Measurements from ENCODE around the gene IER3IP1.
"Not testable (repeated sequence)": the region's sequence is repeated elsewhere in the genome, so short reads cannot be mapped to it uniquely, and the experiment has no call there.

IER3IP1 gene

DNA sequence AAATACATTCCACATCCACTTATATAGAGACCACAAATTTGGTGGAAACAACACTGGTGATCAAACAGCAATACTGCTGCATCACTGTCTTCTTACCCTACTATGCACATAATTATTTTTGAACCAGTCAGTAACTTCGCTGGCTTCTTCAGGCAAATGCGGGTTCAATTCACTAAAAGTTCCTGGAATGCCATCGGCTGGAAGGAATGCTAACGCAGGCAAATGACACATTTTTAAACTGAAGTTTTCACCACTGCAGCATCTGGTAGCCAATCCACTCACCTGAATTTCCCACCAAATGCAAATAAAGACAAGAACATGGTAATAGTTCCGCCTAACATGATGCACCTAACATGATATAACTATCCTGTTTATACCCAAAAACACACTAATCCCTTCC lies 15.9 kb downstream of the IER3IP1 start:
- in situ Hi-C loops (cut with MboI; ENCODE audit: low sequenced_read_pairs), result no loop called here

DNA sequence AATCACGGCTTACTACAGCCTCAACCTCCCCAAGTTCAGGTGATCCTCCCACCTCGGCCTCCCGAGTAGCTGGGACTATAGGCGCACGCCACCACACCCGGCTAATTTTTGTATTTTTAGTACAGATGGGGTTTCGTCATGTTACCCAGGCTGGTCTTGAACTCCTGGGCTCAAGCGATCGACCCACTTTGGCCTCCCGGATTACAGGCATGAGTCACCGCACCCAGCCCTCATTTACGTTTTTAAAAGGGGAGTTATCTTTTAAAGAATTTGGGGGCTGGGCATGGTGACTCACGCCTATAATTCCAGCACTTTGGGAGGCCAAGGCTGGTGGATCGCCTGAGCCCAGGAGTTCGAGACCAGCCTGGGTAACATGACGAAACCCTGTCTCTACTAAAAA lies 17.8 kb downstream of the IER3IP1 start:
- in situ Hi-C loops (cut with MboI; ENCODE audit: low sequenced_read_pairs), result not testable (repeated sequence)

DNA sequence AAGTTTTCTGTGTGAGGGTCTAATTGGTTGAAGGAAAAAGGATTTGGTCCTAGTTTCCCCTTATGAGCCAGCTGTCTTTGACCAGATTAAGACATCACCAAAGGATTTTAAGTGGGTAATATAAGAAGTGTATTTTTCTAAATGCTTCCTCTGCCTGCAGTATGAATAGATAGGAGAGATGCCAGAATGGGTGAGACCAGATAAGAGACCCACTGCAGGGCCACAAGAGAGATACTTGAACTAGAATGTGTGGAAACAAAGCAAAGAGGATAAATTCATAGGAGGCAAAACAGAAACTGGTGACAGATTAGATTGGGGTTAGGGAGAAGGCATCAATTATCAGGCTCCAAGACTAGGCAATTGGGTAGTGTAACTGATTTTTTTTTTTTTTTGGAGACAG lies 24.7 kb downstream of the IER3IP1 start:
- in situ Hi-C loops (cut with MboI; ENCODE audit: low sequenced_read_pairs), result no loop called here

DNA sequence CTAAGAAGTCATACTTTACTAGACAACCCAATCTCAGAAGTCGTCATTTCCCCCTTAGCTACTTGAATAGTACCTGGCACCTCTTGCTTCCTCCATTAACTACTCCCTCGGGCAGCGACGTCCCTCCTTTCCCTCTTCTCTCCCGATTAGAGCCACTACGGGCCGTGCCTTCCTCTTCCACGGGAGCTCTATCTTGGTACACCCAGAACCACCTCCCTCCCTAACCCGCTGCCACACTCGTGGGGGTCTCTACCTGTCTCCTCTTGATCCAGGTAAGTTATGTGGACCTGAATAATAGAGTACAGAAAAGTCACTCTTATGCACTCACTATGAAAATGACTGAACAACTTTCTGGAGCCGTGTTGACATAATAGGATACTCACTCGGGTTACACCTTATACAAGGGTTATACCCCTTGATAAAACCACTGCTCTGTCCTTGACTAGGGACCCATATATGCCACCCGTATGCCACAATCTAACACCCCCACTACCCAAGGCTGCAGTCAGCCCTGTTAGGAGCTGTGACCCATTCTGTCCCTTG lies 25.3 kb downstream of the IER3IP1 start:
- in situ Hi-C loops (cut with MboI; ENCODE audit: low sequenced_read_pairs), result no loop called here

DNA sequence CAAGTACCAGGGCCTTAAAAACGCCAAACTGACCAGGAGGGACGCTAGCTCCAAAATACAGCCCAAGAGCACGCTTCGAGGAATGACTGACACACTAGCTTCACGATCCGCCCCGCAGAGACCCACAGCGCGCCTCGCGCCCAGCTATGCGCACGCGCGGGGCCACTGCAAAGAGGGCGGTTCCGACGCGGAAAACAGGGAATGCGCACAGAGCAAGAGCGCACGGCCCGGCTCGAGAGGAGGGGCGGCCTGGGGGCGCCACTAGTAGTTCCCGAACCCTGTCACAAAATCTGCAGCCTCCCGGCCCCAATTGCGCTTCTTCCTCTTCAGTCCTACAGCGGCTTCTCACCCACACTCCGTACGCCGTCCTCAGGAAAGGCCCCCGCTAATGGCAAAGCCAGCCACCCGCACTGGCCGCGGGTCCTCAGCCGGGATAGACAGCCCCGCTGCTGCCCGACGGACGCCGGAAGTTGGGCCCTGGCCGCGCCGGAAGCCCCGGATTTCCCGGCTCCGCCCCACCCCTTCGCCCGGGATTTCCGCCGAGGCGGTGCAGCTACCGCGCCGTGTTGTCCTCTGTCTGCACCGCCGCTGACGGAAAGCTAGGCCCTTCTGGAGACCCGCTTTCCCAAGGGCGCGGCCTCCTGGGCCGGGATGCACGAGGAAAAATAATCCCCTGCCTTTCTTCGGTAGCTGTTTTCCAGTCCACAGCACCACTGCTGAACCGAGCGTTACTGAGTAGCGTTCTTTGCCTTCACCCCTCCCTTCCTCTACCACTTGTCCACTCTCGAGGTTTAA lies 25.9 kb downstream of the IER3IP1 start, which contains the start of gene HDHD2:
HDHD2 (minus strand) TSS at position 472 of the 795 bp plus-strand sequence. CDS start 14,061 bp downstream, outside the sequence.
- in situ Hi-C loops (cut with MboI; ENCODE audit: low sequenced_read_pairs), result no loop called here

DNA sequence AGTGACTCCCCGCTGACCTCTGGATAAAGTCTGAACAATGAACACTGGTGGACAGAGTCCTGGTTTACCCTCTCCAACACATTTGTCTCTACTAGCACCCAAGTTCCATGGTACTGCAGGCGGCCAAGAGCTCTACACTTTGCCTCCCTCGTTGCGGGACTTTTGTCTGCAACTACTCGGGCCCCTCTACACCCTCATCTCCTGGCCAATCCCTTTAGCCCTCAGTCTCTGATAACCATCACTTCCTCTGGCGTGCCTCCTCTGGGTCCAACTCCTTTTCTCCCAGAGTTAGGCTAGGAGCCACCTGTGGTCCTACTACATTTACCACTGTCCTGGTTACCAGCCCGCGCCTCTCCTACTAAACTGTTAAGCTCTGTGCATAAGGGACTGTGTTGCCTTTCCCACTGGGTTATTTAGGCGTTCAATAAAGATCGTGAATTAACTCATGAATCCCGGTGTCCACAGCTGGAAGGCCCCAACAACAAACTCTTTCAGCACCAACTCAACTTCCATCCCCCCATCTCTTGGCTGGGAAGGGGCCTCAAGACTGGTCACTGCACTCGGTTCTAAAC lies 26.6 kb downstream of the IER3IP1 start:
- in situ Hi-C loops (cut with MboI; ENCODE audit: low sequenced_read_pairs), result no loop called here

DNA sequence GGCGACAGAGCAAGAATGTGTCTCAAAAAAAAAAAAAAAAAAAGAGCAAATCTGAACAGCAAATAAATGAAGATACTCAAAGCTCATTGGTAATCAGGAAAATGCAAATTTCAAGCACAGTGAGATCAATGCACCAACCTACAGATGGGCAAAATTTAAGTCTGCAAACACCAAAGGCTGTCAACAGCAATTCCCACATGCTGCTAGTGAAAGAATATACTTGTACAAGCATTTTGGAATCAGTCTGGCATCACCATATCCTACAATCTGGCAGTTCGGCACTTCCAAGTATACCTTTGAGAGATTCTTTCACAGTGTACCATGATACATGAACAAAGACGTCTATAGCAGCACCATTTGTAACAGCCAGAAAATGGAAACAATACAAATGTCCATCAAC lies 30.0 kb downstream of the IER3IP1 start:
- in situ Hi-C loops (cut with MboI; ENCODE audit: low sequenced_read_pairs), result no loop called here

DNA sequence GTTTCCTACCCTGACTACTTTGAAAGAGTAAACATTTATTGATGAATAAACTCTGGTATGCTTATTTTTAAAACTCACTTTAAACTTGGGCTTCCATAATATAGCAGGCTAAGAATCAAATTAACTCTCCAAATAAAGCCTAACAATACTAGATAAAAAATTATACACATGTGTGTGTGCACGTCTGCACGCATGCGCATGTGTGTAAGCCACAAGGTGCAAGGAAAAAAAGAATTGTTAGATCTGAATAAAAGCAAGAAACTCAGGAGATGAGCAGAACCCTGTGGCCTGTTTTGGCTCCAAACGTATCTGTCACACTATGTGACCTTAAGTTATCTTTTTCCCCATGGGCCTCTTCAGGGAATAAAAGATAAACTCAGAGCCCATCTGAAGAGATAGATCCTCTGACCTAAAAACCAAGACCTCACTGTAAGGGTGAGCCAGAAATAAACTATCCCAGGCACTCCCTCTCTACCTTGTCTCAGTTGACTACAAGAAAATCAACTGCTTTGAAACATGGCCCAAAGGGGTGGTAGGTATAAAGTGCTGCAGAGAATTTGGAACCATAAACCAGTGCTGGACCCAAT lies 32.2 kb downstream of the IER3IP1 start:
- in situ Hi-C loops (cut with MboI; ENCODE audit: low sequenced_read_pairs), result no loop called here

DNA sequence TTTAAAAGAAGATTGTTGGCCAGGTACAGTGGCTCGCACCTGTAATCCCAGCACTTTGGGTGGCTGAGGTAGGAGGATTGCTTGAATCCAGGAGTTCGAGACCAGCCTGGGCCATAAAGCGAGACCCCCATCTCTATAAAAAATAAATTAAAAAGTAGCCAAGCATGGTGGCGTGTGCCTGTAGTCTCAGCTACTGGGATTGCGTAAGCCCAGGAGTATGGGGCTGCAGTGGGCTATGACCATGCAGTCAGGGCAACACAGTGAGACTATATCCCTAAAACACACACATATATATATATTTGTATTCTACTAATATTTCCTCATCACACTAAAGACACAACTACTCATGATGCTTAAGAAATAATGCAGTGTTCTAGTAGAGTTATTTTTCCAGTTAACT lies 33.0 kb downstream of the IER3IP1 start:
- in situ Hi-C loops (cut with MboI; ENCODE audit: low sequenced_read_pairs), result no loop called here

DNA sequence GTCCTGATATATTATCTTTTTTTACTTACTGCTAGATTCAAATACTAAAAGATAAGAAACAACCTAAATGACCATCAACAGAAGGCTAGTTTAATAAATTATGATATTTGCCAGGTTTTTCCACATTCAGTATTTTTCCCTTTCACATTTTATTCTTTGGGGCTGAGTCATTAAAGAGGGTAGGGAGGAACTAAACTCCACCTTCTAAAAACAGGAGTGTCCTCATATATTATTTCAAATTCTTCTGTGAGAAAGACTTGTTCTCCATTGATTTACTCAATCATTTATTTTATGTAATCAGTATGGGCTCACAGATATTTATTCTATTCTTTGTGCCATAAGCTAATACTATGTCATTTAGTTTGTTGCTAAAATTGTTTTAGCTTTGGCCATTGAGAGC lies 34.9 kb downstream of the IER3IP1 start:
- in situ Hi-C loops (cut with MboI; ENCODE audit: low sequenced_read_pairs), result no loop called here

DNA sequence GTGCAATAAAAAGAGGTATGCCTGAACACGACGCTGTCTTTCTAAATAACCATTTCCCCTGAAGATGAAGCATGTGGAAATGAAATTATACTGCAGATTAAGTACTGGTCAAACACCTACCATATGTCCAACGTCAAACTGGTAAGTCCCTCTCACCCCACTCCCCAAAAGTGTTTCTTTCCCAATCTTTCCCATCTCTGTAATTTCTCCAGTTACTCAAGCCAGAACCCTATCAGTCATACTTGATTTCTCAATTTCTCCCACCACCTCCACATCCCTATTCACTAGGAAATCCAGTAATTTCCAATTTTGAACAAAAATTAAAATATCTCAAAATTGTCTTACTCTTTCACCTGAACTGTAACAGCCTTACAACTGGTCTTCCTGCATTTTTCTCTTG lies 55.0 kb downstream of the IER3IP1 start:
- in situ Hi-C loops (cut with MboI; ENCODE audit: low sequenced_read_pairs), result no loop called here

DNA sequence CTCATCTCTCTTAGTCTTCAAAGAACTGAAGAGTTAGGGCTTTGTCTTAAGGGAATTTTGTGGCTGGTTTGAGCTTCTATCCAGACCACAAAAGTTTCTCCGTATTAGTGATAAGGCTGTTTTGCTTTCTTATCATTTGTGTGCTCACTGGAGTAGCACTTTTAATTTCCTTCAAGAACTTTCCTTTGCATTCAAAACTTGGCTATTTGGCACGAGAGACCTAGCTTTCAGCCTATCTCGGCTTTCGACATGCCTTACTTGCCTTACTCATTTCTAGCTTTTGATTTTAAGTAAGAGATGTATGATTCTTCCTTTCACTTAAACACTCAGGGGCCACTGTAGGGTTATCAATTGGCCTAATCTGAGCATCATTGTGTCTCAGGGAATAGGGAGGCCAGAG lies 55.7 kb downstream of the IER3IP1 start:
- in situ Hi-C loops (cut with MboI; ENCODE audit: low sequenced_read_pairs), result no loop called here

DNA sequence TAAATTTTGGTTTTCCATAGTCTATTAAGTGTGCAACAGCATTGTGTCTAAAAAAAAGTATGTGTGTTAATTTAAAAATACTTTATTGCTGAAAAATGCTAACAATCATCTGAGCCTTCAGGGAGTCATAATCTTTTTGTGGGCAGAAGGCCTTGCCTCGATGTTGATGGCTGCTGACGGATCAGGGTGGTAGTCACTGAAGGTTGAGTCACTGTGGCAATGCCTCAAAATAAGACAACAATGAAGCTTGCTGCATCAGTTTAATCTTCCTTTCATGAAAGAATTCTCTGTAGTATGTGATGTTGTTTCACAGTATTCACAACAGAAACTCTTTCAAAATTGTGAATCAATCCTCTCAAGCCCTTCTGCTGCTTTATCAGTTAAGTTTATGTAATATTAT lies 57.2 kb downstream of the IER3IP1 start:
- in situ Hi-C loops (cut with MboI; ENCODE audit: low sequenced_read_pairs), result no loop called here

DNA sequence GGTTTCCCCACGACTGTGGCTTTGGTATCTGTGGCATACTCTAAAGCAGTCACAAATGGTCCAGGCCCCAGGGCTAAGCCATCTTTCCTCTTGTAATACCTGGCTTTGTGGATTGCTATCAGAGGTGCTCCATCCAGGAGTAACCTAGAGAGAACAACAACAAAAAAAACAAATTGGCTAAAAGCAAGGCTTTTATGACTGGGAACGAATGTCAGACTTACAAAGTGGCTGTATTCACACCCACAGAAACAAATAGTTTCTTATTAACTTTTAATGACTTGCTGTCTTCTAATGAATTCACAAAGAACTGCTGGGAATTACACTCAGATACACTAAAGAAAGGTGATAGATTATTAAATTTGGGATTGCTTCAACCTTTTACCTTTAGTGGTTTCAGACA lies 61.0 kb downstream of the IER3IP1 start:
- in situ Hi-C loops (cut with MboI; ENCODE audit: low sequenced_read_pairs), result no loop called here

DNA sequence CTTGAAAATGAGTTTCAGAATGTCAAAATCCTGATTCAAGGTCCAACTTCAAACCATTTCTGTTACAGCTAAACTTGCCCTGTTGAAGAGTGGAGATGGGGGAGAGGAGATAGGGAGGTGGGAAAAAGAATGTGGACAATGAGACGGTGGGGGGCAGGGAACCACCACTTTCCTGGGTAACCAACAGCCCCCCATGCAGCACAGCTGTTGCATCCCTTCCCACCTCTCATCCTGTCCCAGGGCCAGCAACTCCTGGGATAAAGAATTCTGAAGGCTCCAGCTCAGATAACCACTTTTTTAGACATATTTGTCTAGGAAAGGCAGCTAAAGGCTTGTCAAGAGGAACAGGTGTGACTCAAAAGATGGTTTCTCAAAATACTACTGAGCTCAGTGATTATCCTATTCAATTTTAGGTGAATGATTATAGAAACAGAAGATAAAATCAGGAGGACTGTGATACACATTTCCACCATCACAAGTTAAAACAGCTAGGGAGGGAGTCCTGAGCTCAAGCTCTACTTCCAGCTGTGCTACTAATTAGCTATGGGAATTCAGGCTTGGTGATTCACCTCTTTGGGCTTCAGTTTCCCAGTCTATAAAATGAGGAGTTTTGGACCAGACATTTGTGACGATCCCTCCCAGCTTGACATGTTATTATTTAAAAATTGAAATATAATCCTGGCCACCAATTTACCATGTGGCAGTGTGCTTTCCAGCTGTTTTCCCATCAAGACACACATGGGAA lies 62.2 kb downstream of the IER3IP1 start:
- in situ Hi-C loops (cut with MboI; ENCODE audit: low sequenced_read_pairs), result no loop called here

DNA sequence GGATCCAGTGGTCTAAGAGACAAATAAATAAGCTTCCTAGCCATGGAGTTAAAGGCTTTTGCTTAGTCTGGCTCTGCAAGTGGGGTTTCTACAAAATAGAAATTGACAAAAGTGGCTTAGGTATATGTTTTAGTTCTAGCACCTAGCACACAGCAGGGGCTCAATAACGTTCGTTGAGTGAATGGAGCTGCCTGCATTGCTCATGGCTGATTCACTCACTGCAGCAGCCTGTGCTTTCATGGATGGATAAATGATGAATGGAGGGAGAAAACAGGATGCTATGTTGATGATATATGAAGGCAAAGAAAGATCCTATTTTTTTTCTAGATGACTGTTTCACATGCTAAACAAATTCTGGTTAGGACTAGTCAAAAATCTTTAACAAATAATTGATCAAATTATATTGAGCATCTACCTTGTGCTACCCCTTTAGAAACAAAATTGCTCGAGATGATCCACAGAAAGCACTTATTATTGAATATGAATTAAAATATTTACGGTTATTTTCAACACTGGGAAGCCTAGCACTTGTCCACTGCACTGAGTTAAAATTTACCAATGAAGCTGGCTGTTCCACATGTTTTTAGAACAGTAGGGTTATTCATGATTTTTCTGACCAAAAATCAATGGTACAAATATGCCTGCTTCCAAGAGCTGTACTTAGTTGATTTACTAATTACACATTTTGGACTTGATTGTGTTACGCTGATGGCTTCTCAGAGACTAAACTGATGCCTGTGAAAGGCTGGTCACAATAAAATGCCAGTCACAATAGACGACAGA lies 65.5 kb downstream of the IER3IP1 start:
- in situ Hi-C loops (cut with MboI; ENCODE audit: low sequenced_read_pairs), result no loop called here

DNA sequence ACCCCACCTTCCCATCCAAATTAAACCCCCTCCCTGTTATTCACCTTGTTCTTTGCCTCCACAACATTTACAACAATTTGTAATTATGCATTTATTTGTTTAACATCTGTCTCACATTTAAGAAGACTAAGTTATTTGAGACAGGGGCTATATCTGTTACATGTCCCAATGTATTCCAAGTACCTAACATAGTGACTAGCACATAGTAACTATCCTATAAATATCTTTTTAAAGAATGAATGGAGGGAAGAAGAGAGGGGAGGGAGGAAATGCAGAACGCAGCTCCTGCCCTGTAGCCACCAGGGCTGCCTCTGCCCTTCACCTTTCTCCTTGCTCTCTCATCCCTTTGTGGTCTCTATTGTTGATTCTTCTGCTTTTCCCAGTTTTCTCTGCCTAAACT lies 66.4 kb downstream of the IER3IP1 start:
- in situ Hi-C loops (cut with MboI; ENCODE audit: low sequenced_read_pairs), result no loop called here

DNA sequence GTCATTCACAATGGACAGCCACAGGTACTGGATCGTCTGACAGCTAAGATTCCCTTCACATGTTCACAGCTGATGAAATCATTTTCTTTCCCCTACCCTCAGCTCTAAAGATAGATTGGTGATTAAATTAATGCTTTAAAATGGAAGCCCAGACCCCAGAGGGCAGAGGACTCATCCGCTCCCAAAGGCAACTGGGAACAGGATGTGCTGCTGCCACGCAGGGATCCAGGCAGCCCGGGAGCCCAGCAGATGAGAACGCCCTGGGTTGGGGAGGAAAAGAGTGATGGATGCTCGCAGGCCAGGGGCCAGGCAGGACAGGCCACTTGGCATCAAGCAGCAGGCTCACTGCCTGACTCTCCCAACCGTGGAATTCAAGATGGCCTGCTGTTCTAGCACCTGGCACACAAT lies 67.2 kb downstream of the IER3IP1 start:
- in situ Hi-C loops (cut with MboI; ENCODE audit: low sequenced_read_pairs), result no loop called here

DNA sequence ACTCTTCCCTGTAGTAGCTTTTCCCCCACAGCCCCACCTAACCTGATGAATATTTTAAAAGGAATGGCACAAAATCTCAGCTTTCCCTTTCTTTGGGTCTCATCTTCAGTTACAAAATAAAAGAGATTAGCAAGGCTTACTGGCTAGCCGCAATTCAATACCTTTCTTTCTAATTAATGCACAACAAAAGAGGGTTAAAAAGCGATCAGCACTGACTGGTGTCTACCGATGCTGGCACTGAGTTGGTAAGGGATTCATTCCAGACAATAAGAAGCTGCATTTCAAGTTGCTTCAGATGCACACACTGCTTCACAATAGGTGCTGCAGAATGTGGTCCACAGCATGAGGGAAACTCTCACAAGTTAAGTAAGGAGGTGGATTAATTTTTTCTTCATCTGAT lies 67.8 kb downstream of the IER3IP1 start:
- in situ Hi-C loops (cut with MboI; ENCODE audit: low sequenced_read_pairs), result no loop called here

All from HL-60/S4 treated with retinoic acid at 250 ng/mL for 4 days and 3 days (cell line).